Keratinocyte (primary cell): ENCODE measurements around the gene MAGEA2. TPM values are rescaled to one million over a fixed set of nuclear protein-coding genes. Genes with fewer than 3 reads are reported as not detected.
"Not testable (repeated sequence)": the region's sequence is repeated elsewhere in the genome, so short reads cannot be mapped to it uniquely, and the experiment has no call there.

Experiments
- DNase-seq: peaks from one replicate; pipeline ENCODE4 v3.0.0-alpha.2; 2011; ENCODE audit warnings: low read depth, missing footprints, low spot score
- FAIRE-seq: peaks from 2 replicates; lab custom pipeline; 2011; peaks lifted over from hg19 to GRCh38; lab: Jason Lieb, UNC
- H2AFZ ChIP-seq: 2 replicates; pipeline ENCODE4 v1.6.0; 2012; ENCODE audit warnings: low read length, control low read depth, inconsistent platforms; ENCODE audit not compliant: control insufficient read depth
- H3K27ac ChIP-seq: 2 replicates; pipeline ENCODE4 v1.5.1; 2011; ENCODE audit warnings: low read length; ENCODE audit not compliant: control insufficient read depth, insufficient read depth
- H3K27me3 ChIP-seq: 3 replicates; pipeline ENCODE4 v1.6.0; 2011; ENCODE audit warnings: low read length; ENCODE audit not compliant: control insufficient read depth, insufficient read depth; ENCODE audit errors: extremely low read depth
- H3K36me3 ChIP-seq, 2 experiments: 2 replicates in 1 of 2; 3 replicates in 1 of 2; pipeline ENCODE4 v1.5.1; 2011; ENCODE audit warnings: low read length in 2 of 2, mild to moderate bottlenecking in 1 of 2; ENCODE audit not compliant: control insufficient read depth in 2 of 2, insufficient read depth in 2 of 2; ENCODE audit errors: extremely low read depth in 1 of 2
- H3K4me1 ChIP-seq: 3 replicates; pipeline ENCODE4 v1.5.1; 2011; ENCODE audit warnings: low read length; ENCODE audit not compliant: control insufficient read depth, insufficient read depth; ENCODE audit errors: extremely low read depth
- H3K4me2 ChIP-seq: 3 replicates; pipeline ENCODE4 v1.6.0; 2011; ENCODE audit warnings: low read depth, low read length; ENCODE audit not compliant: control insufficient read depth, insufficient read depth; ENCODE audit errors: extremely low read depth
- H3K4me3 ChIP-seq, 3 experiments: fragments of 200-600 bp in 1 of 3; sonication (generic) in 1 of 3; 2 replicates in 2 of 3; 3 replicates in 1 of 3; pipeline ENCODE4 v1.5.1; 2011 to 2016; ENCODE audit warnings: low read length in 3 of 3, mild to moderate bottlenecking in 3 of 3, control low read depth in 2 of 3, inconsistent platforms in 1 of 3, low read depth in 1 of 3, mixed read lengths in 1 of 3, mixed run types in 1 of 3, moderate library complexity in 1 of 3; ENCODE audit not compliant: control insufficient read depth in 2 of 3, insufficient read depth in 2 of 3; ENCODE audit errors: extremely low read depth in 1 of 3
- H3K79me2 ChIP-seq: 2 replicates; pipeline ENCODE4 v1.6.0; 2012; ENCODE audit warnings: low read length; ENCODE audit not compliant: control insufficient read depth, insufficient read depth
- H3K9ac ChIP-seq: 3 replicates; pipeline ENCODE4 v1.6.0; 2011; ENCODE audit warnings: low read length; ENCODE audit not compliant: control insufficient read depth, insufficient read depth; ENCODE audit errors: extremely low read depth
- H3K9me1 ChIP-seq: 3 replicates; pipeline ENCODE4 v1.6.0; 2011; ENCODE audit warnings: low read length; ENCODE audit not compliant: control insufficient read depth, insufficient read depth; ENCODE audit errors: extremely low read depth
- H3K9me3 ChIP-seq: 2 replicates; pipeline ENCODE4 v1.5.1; 2012; ENCODE audit warnings: low read depth, low read length; ENCODE audit not compliant: control insufficient read depth
- H4K20me1 ChIP-seq: 3 replicates; pipeline ENCODE4 v1.6.0; 2011; ENCODE audit warnings: low read length; ENCODE audit not compliant: control insufficient read depth, insufficient read depth; ENCODE audit errors: extremely low read depth
- dilution Hi-C: fragments of 300-500 bp; cut with MboI; formaldehyde crosslinking; loops from one replicate; pipeline ENCODE4 v1.7.0; 2020; ENCODE audit warnings: low sequenced_read_pairs; ENCODE audit not compliant: extremely low pct_ligation_motif_present
- polyA plus RNA-seq, 5 experiments: library from polyadenylated mRNA; depleted of rRNA in 3 of 5; stranded (reverse) in 3 of 5; stranded (forward) in 1 of 5; unstranded in 1 of 5; fragments of >200 nt; gene quantifications; 1 replicate in 1 of 5; 2 replicates in 3 of 5; 3 replicates in 1 of 5; pipeline versions ENCODE4 v1.2.1 to v1.2.3, GENCODE V29; 2011 to 2012; ENCODE audit warnings: missing spikeins in 2 of 5, low read depth in 1 of 5, low replicate concordance in 1 of 5

MAGEA2 gene
- polyA plus RNA-seq, 1 donor (not counting 4 experiments of a cell fraction or from before 2014, with no cell fraction given): not detected

DNA sequence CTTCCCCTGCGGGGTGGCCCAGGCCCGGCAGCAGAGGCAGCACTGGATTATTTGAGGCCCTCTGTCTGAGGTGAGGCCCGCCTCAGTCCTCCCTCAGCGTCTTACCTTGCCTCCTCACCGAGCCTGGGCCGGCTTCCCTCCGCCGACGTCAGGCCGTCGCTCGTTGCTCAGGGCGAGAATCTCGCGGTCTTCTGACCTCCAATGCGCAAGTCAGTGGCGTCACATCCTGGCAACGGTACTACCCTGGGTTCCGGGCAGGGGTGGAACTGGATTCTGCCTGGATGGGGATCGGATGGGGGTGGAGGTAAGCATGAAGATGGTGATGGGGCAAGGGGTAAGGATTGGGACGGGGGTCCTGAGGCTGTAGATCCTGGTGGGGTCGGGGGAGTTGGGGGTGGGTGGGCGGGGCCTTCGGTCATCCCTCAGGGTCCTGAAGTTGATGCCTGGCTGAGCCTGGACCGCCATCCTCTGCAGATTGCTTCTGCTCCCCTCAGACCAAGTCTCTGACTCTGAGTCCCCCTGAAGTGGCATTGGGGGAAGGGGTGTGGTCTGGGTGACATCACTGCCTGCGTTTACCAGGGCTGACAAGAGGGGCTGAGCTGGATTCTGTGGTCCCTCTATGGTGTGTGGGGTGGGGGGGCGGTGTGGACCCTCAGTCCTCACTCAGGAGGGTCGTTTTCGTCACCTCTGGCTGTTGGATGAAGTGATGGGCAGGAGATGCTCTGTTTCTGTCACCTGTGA lies 16.1 kb upstream of the MAGEA2 start, which contains the start of gene MAGEA6:
Gene MAGEA6 (minus strand): TSS at position 141 of the 741 bp plus-strand sequence. CDS start 2,039 bp downstream, outside the sequence.
- not testable (repeated sequence) for FAIRE-seq, H3K4me2 ChIP-seq

DNA sequence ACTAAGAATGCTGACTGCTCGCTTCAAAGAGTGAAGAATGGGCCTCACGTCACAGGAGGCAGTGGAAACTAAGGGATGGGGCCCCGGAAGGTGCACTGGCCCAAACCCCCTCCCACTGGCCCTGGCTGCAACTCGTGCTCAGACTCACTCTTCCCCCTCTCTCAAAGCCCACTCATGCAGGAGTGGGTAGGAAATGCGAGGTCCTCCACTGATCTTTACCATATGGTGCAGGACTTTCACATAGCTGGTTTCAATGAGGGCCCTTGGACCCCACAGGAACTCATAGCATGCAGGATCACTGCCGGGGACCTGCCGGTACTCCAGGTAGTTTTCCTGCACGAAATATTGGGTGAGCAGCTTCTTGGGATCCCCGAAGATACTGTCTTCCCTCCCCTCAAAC lies 12.9 kb upstream of the MAGEA2 start:
- not testable (repeated sequence) for H3K79me2 ChIP-seq, FAIRE-seq

More for the DNA sequence above, 16.1 kb upstream of the MAGEA2 start, which contains the start of gene MAGEA6:
- H3K27ac ChIP-seq, H4K20me1 ChIP-seq, H3K79me2 ChIP-seq, H3K9me3 ChIP-seq, dilution Hi-C loops, DNase-seq, H3K4me1 ChIP-seq, H3K9ac ChIP-seq, H2AFZ ChIP-seq, H3K27me3 ChIP-seq, H3K36me3 ChIP-seq, H3K4me3 ChIP-seq, H3K9me1 ChIP-seq: not testable (repeated sequence)

DNA sequence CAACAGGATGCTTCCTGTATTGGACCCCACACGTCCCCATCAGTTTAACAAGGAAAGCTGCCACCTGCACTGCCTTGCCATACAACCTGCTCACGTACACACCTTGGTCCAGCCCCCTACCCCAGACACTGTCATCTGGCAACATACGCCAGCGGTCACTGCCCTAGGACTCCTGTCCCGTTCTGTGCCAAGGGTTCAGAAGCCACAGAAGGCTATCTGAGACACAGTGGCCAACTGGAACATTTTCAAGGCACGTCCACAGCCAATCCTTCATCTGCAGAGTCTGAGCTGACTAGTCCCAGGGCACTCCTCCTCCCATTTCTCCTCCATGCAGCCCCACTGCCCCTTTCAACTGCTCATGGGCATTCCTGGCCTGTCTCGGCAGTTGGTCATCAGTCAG lies 7.9 kb upstream of the MAGEA2 start:
- H2AFZ ChIP-seq, H3K4me2 ChIP-seq, H3K9me1 ChIP-seq, H3K27ac ChIP-seq, dilution Hi-C loops, H3K9me3 ChIP-seq, H3K4me1 ChIP-seq, H4K20me1 ChIP-seq, H3K36me3 ChIP-seq, H3K79me2 ChIP-seq, H3K27me3 ChIP-seq, DNase-seq, H3K4me3 ChIP-seq, H3K9ac ChIP-seq, FAIRE-seq: not testable (repeated sequence)

More for the DNA sequence above, 12.9 kb upstream of the MAGEA2 start:
- H3K27me3 ChIP-seq, H4K20me1 ChIP-seq, H3K9me3 ChIP-seq, dilution Hi-C loops, H3K4me3 ChIP-seq, H2AFZ ChIP-seq, H3K27ac ChIP-seq, H3K4me2 ChIP-seq, H3K9me1 ChIP-seq, H3K9ac ChIP-seq, H3K4me1 ChIP-seq, DNase-seq, H3K36me3 ChIP-seq: not testable (repeated sequence)

DNA sequence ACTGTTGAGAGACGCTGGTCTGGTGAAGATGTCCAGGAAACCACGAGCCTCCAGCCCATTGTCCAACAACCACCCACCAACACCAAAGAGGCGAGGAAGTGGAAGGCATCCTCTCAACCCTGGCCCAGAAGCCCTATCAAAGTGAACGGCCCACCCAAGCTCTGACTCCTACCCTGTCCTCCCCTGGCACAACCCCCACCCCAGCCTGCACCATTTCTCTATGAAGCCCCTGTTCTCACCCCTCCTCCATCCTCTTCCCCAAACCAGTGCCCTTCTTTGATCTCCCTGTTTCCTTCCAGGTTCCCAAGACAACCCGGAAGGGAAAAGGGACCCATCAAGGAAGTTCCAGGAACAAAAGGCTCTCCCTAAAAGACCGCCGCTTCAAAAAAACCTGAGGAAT lies 5.9 kb upstream of the MAGEA2 start:
- FAIRE-seq, DNase-seq, H4K20me1 ChIP-seq, H3K79me2 ChIP-seq, H3K4me1 ChIP-seq, H3K27ac ChIP-seq, H3K4me3 ChIP-seq, H3K4me2 ChIP-seq, H3K36me3 ChIP-seq, H3K9me3 ChIP-seq, H3K27me3 ChIP-seq, H3K9ac ChIP-seq, H2AFZ ChIP-seq, dilution Hi-C loops, H3K9me1 ChIP-seq: not testable (repeated sequence)

DNA sequence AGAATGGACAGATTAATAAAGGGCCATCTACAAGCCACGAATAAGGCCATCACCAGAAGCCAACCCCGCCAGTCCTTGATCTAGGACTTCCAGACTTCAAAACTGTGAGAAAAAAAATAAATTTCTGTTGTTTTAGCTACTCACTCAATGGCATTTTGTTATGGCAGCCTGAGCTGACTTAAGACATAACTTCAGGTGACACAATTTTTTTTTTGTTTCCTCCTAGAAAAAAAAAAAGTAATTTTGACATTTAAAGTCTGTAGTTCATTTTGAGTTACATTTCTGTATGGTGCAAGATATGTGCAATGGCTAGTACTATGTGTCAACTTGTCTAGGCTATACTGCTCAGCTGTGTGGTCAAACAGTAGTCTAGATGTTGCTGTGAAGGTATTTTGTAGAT lies 5.3 kb upstream of the MAGEA2 start, which contains the start of gene CSAG3:
Gene CSAG3 (plus strand): TSS at position 301 of the 400 bp plus-strand sequence.
- DNase-seq, H3K79me2 ChIP-seq, H3K9ac ChIP-seq, H4K20me1 ChIP-seq, H3K27me3 ChIP-seq, H3K9me1 ChIP-seq, H3K27ac ChIP-seq, dilution Hi-C loops, H2AFZ ChIP-seq, H3K4me2 ChIP-seq, H3K9me3 ChIP-seq, FAIRE-seq, H3K4me1 ChIP-seq, H3K4me3 ChIP-seq, H3K36me3 ChIP-seq: not testable (repeated sequence)
